ENCODE results near the gene SRP68. TPM values are rescaled to one million over a fixed set of nuclear protein-coding genes. Genes with fewer than 3 reads are reported as not detected.
A peak's percentile ranks its signal among the peaks of the same experiment; 100 is the strongest.

SRP68 gene
- total RNA-seq, 4 donors from 2014 or later: 32.2 to 43.4 (median 32.6) TPM

DNA sequence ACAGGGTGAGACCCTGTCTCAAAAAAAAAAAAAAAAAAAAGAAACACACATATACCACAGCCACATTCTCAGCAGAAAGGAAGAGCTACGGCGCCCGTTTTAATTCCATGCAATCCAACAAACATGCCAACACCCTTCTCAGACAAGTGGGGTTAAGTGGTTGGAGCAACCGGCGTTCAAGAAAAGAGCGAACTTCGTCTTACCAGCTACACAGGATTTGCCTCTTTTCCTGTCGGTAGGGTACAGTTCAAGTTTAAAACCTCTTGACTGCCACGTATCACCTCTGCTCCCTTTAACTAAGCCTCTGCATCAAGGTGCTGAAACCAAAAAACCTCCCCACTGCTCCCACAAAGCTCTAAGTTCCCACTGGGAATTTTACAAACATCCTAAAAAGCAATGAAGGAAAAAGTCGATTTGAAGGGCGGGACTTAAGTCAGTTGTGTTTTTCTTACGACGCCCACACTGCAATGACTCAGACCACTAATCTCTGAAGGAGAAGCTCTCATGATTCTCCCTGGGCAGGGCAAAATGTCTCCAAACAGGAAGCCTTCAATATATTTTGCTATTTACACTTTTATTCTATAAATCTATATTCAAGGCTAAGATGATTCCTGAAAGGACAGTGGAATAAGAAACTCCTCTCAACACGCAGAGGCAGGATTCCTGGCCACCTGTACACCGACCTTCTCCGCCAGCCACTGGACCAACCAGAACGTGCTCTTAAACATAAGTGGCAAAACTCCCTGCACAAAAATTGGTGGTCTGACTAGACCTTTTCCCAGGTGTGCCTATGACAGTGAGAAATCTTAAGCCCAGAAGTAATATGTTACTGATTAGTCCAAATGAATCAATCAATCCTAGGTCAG, 18.8 kb downstream of the SRP68 start:
- DNase-seq: no peak
- Histone ChIP-seq H3K36me3 (peaks cover 0 to 84% (median 6%) of the 10 kb centered on the region in 3 donors), H3K9me3 (no peaks in the 10 kb centered on the region), H3K27ac (no peak overlapping the region), H3K4me1 (no peaks in the 10 kb centered on the region), H3K4me3 (no peak overlapping the region), H3K27me3 (no peaks in the 10 kb centered on the region)
- TF ChIP-seq POLR2A (IDR thresholded peaks at IDR 0.05): no peak
- TF ChIP-seq, protein P1, sequence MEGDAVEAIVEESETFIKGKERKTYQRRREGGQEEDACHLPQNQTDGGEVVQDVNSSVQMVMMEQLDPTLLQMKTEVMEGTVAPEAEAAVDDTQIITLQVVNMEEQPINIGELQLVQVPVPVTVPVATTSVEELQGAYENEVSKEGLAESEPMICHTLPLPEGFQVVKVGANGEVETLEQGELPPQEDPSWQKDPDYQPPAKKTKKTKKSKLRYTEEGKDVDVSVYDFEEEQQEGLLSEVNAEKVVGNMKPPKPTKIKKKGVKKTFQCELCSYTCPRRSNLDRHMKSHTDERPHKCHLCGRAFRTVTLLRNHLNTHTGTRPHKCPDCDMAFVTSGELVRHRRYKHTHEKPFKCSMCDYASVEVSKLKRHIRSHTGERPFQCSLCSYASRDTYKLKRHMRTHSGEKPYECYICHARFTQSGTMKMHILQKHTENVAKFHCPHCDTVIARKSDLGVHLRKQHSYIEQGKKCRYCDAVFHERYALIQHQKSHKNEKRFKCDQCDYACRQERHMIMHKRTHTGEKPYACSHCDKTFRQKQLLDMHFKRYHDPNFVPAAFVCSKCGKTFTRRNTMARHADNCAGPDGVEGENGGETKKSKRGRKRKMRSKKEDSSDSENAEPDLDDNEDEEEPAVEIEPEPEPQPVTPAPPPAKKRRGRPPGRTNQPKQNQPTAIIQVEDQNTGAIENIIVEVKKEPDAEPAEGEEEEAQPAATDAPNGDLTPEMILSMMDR (IDR thresholded peaks at IDR 0.05): no peak

DNA sequence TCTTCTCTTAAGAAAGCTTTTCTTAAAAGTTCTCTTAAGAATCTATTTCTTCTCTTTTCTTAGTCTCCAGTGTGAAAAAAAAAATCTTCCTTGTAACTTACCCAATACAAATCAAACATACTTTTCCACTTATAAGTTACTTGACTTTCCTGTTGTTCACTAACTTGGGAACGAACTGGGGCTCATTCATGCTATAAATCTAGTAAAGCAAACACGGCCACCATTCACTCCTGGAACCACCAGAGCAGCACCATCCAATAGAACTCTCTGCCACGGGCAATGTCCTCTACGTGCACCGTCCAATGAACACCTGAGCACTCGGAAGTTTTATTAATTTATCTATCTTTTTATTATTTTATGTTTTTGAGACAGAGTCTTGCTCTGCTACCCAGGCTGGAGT, 20.8 kb downstream of the SRP68 start:
- Histone ChIP-seq H3K9me3 (no peaks in the 10 kb centered on the region), H3K27me3 (no peaks in the 10 kb centered on the region), H3K27ac (peak overlapping the region in 1 of 4 donors; percentile 3), H3K4me3 (no peak overlapping the region), H3K4me1 (no peaks in the 10 kb centered on the region), H3K36me3 (peaks cover 0 to 84% (median under 1%) of the 10 kb centered on the region in 3 donors)
- no peak for DNase-seq
- TF ChIP-seq, protein P1 (IDR thresholded peaks at IDR 0.05): no peak
- no peak for TF ChIP-seq POLR2A (IDR thresholded peaks at IDR 0.05)

DNA sequence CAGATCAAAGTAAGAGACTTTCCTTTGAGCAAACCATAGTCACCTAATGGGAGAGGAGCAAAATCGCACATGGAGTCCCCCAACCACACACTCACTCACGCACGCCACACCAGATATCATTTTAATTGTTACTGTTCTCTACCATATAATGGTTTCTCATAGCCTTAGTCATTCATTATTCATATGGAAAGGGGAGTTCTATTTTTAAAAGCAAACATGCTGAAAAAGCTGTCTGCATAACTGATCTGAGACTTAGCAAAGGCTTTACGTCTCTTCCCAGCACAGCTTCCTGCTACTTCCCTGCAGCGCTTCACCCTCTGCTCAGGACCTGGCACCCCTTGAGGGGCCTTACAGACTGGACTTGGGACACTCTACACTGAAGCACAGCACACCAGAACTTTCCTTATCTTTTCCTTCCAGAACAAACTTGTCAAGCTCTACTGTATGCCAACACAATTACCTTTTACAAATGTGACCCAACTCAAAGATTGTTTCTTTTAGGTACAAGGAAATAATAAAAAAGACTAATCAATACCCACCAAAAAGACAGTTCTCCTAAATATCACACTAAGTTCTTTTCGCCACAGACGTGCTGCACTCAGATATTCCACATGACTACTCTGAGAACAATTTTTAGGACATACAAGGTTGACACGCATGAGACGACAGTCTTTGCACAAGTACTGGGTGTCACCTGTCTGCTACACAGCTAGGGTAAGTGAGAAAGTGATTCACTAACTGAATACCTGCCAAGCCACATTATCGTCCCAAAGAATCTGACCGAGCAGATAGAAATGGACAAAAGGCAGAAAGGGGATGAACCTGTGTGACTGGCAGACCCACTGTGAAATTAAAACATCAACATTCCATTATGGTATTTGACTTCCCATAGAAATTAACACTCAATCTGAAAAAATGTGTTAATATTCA, 21.5 kb downstream of the SRP68 start:
- peak overlapping the region in 1 of 4 donors; percentile 3 for H3K27ac ChIP-seq
- H3K4me1 ChIP-seq: no peaks in the 10 kb centered on the region
- no peak for DNase-seq
- no peak overlapping the region for H3K4me3 ChIP-seq
- H3K9me3 ChIP-seq: no peaks in the 10 kb centered on the region
- peaks cover 0 to 84% (median 0%) of the 10 kb centered on the region in 3 donors for H3K36me3 ChIP-seq
- TF ChIP-seq POLR2A (IDR thresholded peaks at IDR 0.05): no peak
- TF ChIP-seq, protein P1 (IDR thresholded peaks at IDR 0.05): no peak
- no peaks in the 10 kb centered on the region for H3K27me3 ChIP-seq

DNA sequence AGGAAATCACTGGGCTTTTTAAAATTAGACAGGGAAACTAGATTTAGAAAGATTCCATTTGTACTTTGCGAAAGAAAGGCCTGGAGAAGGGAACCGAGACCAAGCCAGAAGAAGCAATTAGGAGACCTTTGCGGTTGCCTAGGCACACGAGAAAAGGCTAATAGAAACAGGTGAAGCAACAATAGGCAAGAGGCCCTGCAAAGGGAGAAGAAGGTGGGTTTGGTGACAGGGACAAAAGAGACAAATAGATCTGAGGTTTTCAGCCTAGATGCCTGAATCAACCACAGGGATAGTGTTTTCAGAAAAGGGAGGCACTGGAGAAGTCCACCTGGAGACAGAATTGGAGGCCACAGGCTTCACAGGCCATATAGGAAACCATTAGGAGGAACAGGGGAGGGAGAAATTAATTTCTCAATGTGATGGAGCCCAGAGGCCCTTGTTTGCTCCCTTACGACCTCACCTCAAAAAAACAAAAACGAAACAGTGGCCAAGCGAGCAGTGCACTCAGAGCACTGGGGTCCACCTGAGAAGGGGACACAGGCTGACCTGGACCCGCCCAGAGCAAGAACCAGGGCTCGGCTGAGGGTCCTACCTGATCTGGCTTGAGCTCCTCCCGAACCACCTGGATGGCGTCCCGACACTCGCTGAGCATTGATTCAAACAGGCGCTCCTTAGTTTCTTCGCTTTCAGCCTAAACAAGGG, 22.3 kb downstream of the SRP68 start:
- Histone ChIP-seq H3K4me1 (no peaks in the 10 kb centered on the region), H3K4me3 (no peak overlapping the region), H3K27ac (peak overlapping the region in 1 of 4 donors; percentile 24), H3K36me3 (peaks cover 0 to 85% (median 0%) of the 10 kb centered on the region in 3 donors), H3K9me3 (no peaks in the 10 kb centered on the region), H3K27me3 (no peaks in the 10 kb centered on the region)
- TF ChIP-seq POLR2A (IDR thresholded peaks at IDR 0.05): no peak
- TF ChIP-seq, protein P1 (IDR thresholded peaks at IDR 0.05): no peak
- no peak for DNase-seq

DNA sequence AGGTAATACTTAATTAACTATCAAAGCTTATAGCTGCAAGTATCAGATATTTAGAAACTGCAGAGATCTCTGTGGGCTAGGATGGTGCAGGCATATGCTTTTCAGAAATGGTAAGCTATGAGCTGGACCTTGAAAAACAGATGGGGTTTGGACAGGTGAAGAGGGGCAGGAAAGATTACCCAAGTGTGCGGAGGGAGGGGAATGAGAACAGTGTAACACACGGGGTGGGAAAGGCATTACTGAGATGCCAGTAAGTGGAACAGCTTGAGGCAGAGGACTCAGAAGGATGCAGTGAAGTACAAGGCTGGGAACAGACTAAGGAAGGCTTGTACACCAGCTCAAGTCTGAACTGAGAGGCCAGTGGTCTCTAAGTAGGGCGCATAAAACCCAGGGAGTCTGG, 23.1 kb downstream of the SRP68 start:
- DNase-seq: no peak
- peak overlapping the region in 1 of 4 donors; percentile 24 for H3K27ac ChIP-seq
- peaks cover 0 to 86% (median 0%) of the 10 kb centered on the region in 3 donors for H3K36me3 ChIP-seq
- H3K4me3 ChIP-seq: no peak overlapping the region
- TF ChIP-seq, protein P1 (IDR thresholded peaks at IDR 0.05): no peak
- TF ChIP-seq POLR2A (IDR thresholded peaks at IDR 0.05): no peak
- no peaks in the 10 kb centered on the region for H3K9me3 ChIP-seq
- no peaks in the 10 kb centered on the region for H3K27me3 ChIP-seq
- H3K4me1 ChIP-seq: no peaks in the 10 kb centered on the region

All from Peyer's patch (tissue), 4 donors.